ENCODE data around the gene SLC44A5.

Gene SLC44A5

DNA sequence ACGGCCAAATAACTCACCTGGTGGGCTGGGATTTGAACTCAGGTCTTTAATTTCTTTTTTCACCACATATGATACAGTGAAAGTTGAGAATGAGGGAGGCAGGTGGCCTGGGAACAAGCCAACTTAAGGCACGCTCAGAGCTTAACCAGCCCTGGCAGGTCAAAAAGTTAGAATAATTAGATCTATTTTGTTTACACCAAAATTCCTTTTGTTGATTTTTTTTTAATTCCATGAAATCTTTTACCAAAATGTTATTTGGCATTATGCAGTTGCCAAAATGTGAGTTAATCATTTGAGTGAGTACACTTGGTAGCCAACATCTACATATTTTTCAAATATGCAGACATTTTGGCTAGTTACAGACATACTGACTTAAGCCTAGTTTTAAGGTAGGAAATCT lies 439.9 kb downstream of the SLC44A5 start:
- DNase-seq = no peak

- DNase-seq = no peak
Observed at GRCh38 chr1:75170011-75170410, 440.9 kb downstream of the SLC44A5 start.

DNA sequence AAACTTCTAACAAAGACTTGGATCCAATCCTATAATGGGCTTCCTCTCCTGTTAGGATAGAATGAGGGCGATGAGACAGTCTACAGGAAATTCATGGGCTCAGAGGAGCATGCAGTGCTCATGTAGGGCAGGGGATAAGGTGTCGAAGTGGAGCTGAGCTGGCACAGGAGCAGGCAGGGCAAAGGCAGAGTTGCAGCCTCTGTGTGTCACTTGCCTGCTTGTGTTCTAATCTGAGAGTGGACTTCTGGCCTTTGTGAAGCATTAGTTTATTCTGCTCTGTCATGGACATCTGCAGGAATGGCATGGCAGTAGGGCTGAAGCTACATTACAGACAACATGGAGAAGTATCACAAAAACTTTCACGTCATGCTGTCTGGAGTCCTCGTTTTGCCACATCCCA lies 444.1 kb downstream of the SLC44A5 start:
- no peak for DNase-seq

GRCh38 chr1:75165264-75165663 lies 445.6 kb downstream of the SLC44A5 start:
- DNase-seq = no peak

GRCh38 chr1:75159154-75159553 lies 451.8 kb downstream of the SLC44A5 start:
- no peak for DNase-seq
